WTC11 (cell line): ENCODE results near the gene UGT1A3. TPM values are rescaled to one million over a fixed set of nuclear protein-coding genes. Genes with fewer than 3 reads are reported as not detected.

Experiments used
- ATAC-seq: fragments of 200-7000 bp; cut with Tn5 transposase; 2 replicates; pipeline ENCODE4 v1.10.0; 2021; ENCODE audit warnings: mild to moderate bottlenecking, moderate library complexity
- CTCF ChIA-PET: fragments of 300-600 bp; sonication (Branson Sonifier 250); formaldehyde crosslinking; loops from one replicate; lab custom pipeline; 2021; ENCODE audit warnings: antibody characterized with exemption; lab: Charles Lee
- POLR2A ChIA-PET: fragments of 350-600 bp; sonication (Branson Sonifier 250); formaldehyde crosslinking; loops from one replicate; lab custom pipeline; 2021; ENCODE audit warnings: antibody characterized with exemption; lab: Charles Lee
- DNase-seq: peaks from one replicate; pipeline ENCODE4 v3.0.0; 2021; ENCODE audit warnings: low spot score
- H3K27ac Mint-ChIP-seq: 2 replicates; pipeline ENCODE4 v1.8.0; 2021; ENCODE audit warnings: mixed read lengths
- H3K27me3 Mint-ChIP-seq: 2 replicates; pipeline ENCODE4 v1.8.0; 2021; ENCODE audit warnings: low read depth, mild to moderate bottlenecking, moderate library complexity, mixed read lengths
- H3K36me3 Mint-ChIP-seq: 2 replicates; pipeline ENCODE4 v1.8.0; 2021; ENCODE audit warnings: mixed read lengths
- H3K4me1 Mint-ChIP-seq: 2 replicates; pipeline ENCODE4 v1.8.0; 2022; ENCODE audit warnings: mixed read lengths
- H3K4me3 Mint-ChIP-seq: 2 replicates; pipeline ENCODE4 v1.8.0; 2021; ENCODE audit warnings: mild to moderate bottlenecking, moderate library complexity, mixed read lengths
- H3K9me3 Mint-ChIP-seq: 2 replicates; pipeline ENCODE4 v1.8.0; 2021; ENCODE audit warnings: mixed read lengths
- ATF1 ChIP-seq: sonication (generic); formaldehyde crosslinking; IDR thresholded peaks from 2 replicates; pipeline ENCODE4 v1.8.1; 2023; ENCODE audit warnings: mild to moderate bottlenecking, moderate library complexity, missing genetic modification reagents
- ELF4 ChIP-seq: sonication (generic); formaldehyde crosslinking; IDR thresholded peaks from 2 replicates; pipeline ENCODE4 v1.8.1; 2022; ENCODE audit warnings: low read depth, mild to moderate bottlenecking, moderate library complexity, missing genetic modification reagents
- FOXJ3 ChIP-seq: sonication (generic); formaldehyde crosslinking; IDR thresholded peaks from 2 replicates; pipeline ENCODE4 v1.9.0; 2021; ENCODE audit warnings: missing genetic modification reagents, mild to moderate bottlenecking, borderline replicate concordance
- GABPB1 ChIP-seq: sonication (generic); formaldehyde crosslinking; IDR thresholded peaks from 2 replicates; pipeline ENCODE4 v1.8.1; 2023; ENCODE audit warnings: mild to moderate bottlenecking, missing genetic modification reagents
- GRHL2 ChIP-seq: fragments of 250-450 bp; sonication (Bioruptor Pico); IDR thresholded peaks from 2 replicates; pipeline ENCODE4 v1.8.0; 2022; ENCODE audit warnings: mild to moderate bottlenecking, moderate library complexity; ENCODE audit not compliant: insufficient replicate concordance, severe bottlenecking
- JUN ChIP-seq: sonication (generic); formaldehyde crosslinking; IDR thresholded peaks from 2 replicates; pipeline ENCODE4 v1.8.0; 2023; ENCODE audit warnings: mild to moderate bottlenecking, missing genetic modification reagents
- KAT7 ChIP-seq: sonication (generic); formaldehyde crosslinking; IDR thresholded peaks from 2 replicates; pipeline ENCODE4 v1.8.1; 2023; ENCODE audit warnings: missing genetic modification reagents, mild to moderate bottlenecking, borderline replicate concordance
- NFYB ChIP-seq: sonication (generic); formaldehyde crosslinking; conservative IDR thresholded peaks from 2 replicates; pipeline ENCODE4 v1.8.0; 2022; ENCODE audit warnings: low read depth, missing genetic modification reagents
- NR2C2 ChIP-seq: sonication (generic); formaldehyde crosslinking; IDR thresholded peaks from 2 replicates; pipeline ENCODE4 v1.8.0; 2022; ENCODE audit warnings: mild to moderate bottlenecking, missing genetic modification reagents
- SMAD4 ChIP-seq: sonication (generic); formaldehyde crosslinking; IDR thresholded peaks from 2 replicates; pipeline ENCODE4 v1.8.0; 2022; ENCODE audit warnings: mild to moderate bottlenecking, missing genetic modification reagents
- TEAD1 ChIP-seq: sonication (generic); formaldehyde crosslinking; IDR thresholded peaks from 2 replicates; pipeline ENCODE4 v1.8.0; 2022; ENCODE audit warnings: mild to moderate bottlenecking, missing genetic modification reagents
- ZNF416 ChIP-seq: fragments of 250-450 bp; sonication (Bioruptor Pico); IDR thresholded peaks from 2 replicates; pipeline ENCODE4 v1.9.0; 2021; ENCODE audit warnings: mild to moderate bottlenecking, inconsistent platforms
- total RNA-seq: library from RNA; stranded (reverse); gene quantifications from 3 replicates; pipeline ENCODE4 v1.2.3, GENCODE V29; 2021
- TF ChIP-seq, protein P1 (sequence below): sonication (generic); formaldehyde crosslinking; IDR thresholded peaks from 2 replicates; pipeline ENCODE4 v1.8.1; 2023; ENCODE audit warnings: mild to moderate bottlenecking, missing genetic modification reagents
- TF ChIP-seq, protein P2 (sequence below): sonication (generic); formaldehyde crosslinking; IDR thresholded peaks from 2 replicates; pipeline ENCODE4 v1.8.1; 2023; ENCODE audit warnings: mild to moderate bottlenecking, missing genetic modification reagents, moderate library complexity
- TF ChIP-seq, protein P3 (sequence below): sonication (generic); formaldehyde crosslinking; IDR thresholded peaks from 2 replicates; pipeline ENCODE4 v1.8.1; 2022; ENCODE audit warnings: low read depth, mild to moderate bottlenecking, moderate library complexity, missing genetic modification reagents, borderline replicate concordance
- TF ChIP-seq, protein P4 (sequence below): sonication (generic); formaldehyde crosslinking; conservative IDR thresholded peaks from 2 replicates; pipeline ENCODE4 v1.8.1; 2022; ENCODE audit warnings: mild to moderate bottlenecking, missing genetic modification reagents
- TF ChIP-seq, protein P5 (sequence below): sonication (generic); formaldehyde crosslinking; IDR thresholded peaks from 2 replicates; pipeline ENCODE4 v1.8.1; 2023; ENCODE audit warnings: mild to moderate bottlenecking, missing genetic modification reagents
- TF ChIP-seq, protein P6 (sequence below): fragments of 250-450 bp; sonication (Bioruptor Pico); IDR thresholded peaks from 2 replicates; pipeline ENCODE4 v1.8.0; 2021; ENCODE audit warnings: mild to moderate bottlenecking
- TF ChIP-seq, protein P7 (sequence below): sonication (generic); formaldehyde crosslinking; IDR thresholded peaks from 2 replicates; pipeline ENCODE4 v1.8.0; 2022; ENCODE audit warnings: missing genetic modification reagents
- TF ChIP-seq, protein P8 (sequence below): sonication (generic); formaldehyde crosslinking; IDR thresholded peaks from 2 replicates; pipeline ENCODE4 v1.8.1; 2022; ENCODE audit warnings: mild to moderate bottlenecking, moderate library complexity, missing genetic modification reagents

UGT1A3 gene
- total RNA-seq, 1 experiment from 2014 or later = not detected

DNA sequence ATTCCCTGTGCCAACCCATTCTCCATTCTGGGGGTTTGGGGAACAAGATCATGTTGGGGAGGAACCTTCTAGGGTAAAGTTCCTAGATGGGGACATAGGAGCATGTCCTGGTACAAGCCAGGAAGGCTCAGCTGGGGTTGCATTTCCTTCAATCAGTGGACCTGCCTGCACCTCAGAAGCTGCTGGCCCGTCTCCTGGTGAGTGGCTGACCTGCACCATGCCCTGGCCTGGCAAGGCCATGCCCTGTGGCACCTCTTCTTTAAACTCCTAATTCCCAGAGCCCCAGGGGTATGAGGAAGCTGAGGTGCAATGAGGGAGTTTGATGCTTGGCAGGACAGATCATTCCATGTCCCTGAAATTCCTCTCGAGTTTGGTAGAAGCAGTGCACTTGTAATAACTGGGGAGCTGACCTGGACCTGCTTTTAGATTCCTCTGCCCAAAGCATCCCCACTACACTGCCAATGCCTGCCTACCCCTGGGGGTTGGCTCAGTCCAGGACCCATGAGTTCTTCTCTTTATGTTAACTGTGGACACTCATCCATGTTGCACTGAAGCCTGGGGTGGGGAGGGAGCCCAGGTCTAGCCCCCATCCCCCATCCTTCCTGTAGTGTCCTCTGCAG, 74.6 kb downstream of the UGT1A3 start:
- Mint-ChIP-seq H3K27me3 (no peaks in the 10 kb centered on the region; the same call in 1 of the 2 replicates), H3K4me1 (no peaks in the 10 kb centered on the region), H3K27ac (no peak overlapping the region), H3K9me3 (peaks cover 13% of the 10 kb centered on the region), H3K36me3 (no peaks in the 10 kb centered on the region), H3K4me3 (no peak overlapping the region)
- CTCF ChIA-PET = no interaction called here
- ATAC-seq (no peak), DNase-seq (no peak)
- TF ChIP-seq JUN (CRISPR knock-in tag) = no peak
- TF ChIP-seq FOXJ3 (CRISPR knock-in tag) = no peak
- no peak for TF ChIP-seq ATF1 (CRISPR knock-in tag)
- TF ChIP-seq, protein P1, sequence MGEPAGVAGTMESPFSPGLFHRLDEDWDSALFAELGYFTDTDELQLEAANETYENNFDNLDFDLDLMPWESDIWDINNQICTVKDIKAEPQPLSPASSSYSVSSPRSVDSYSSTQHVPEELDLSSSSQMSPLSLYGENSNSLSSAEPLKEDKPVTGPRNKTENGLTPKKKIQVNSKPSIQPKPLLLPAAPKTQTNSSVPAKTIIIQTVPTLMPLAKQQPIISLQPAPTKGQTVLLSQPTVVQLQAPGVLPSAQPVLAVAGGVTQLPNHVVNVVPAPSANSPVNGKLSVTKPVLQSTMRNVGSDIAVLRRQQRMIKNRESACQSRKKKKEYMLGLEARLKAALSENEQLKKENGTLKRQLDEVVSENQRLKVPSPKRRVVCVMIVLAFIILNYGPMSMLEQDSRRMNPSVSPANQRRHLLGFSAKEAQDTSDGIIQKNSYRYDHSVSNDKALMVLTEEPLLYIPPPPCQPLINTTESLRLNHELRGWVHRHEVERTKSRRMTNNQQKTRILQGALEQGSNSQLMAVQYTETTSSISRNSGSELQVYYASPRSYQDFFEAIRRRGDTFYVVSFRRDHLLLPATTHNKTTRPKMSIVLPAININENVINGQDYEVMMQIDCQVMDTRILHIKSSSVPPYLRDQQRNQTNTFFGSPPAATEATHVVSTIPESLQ (CRISPR knock-in tag) = no peak
- TF ChIP-seq, protein P2, sequence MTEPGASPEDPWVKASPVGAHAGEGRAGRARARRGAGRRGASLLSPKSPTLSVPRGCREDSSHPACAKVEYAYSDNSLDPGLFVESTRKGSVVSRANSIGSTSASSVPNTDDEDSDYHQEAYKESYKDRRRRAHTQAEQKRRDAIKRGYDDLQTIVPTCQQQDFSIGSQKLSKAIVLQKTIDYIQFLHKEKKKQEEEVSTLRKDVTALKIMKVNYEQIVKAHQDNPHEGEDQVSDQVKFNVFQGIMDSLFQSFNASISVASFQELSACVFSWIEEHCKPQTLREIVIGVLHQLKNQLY (CRISPR knock-in tag) = no peak
- TF ChIP-seq ELF4 (CRISPR knock-in tag) = no peak
- TF ChIP-seq, protein P3, sequence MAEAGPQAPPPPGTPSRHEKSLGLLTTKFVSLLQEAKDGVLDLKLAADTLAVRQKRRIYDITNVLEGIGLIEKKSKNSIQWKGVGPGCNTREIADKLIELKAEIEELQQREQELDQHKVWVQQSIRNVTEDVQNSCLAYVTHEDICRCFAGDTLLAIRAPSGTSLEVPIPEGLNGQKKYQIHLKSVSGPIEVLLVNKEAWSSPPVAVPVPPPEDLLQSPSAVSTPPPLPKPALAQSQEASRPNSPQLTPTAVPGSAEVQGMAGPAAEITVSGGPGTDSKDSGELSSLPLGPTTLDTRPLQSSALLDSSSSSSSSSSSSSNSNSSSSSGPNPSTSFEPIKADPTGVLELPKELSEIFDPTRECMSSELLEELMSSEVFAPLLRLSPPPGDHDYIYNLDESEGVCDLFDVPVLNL = no peak
- TF ChIP-seq, protein P4, sequence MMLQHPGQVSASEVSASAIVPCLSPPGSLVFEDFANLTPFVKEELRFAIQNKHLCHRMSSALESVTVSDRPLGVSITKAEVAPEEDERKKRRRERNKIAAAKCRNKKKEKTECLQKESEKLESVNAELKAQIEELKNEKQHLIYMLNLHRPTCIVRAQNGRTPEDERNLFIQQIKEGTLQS = no peak
- TF ChIP-seq GABPB1 = no peak
- TF ChIP-seq ZNF416 (CRISPR knock-in tag) = no peak
- TF ChIP-seq GRHL2 (CRISPR knock-in tag) = no peak
- TF ChIP-seq KAT7 (CRISPR knock-in tag) = no peak
- TF ChIP-seq SMAD4 = no peak
- TF ChIP-seq, protein P5, sequence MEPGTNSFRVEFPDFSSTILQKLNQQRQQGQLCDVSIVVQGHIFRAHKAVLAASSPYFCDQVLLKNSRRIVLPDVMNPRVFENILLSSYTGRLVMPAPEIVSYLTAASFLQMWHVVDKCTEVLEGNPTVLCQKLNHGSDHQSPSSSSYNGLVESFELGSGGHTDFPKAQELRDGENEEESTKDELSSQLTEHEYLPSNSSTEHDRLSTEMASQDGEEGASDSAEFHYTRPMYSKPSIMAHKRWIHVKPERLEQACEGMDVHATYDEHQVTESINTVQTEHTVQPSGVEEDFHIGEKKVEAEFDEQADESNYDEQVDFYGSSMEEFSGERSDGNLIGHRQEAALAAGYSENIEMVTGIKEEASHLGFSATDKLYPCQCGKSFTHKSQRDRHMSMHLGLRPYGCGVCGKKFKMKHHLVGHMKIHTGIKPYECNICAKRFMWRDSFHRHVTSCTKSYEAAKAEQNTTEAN (CRISPR knock-in tag) = no peak
- no peak for TF ChIP-seq TEAD1 (CRISPR knock-in tag)
- TF ChIP-seq NFYB (CRISPR knock-in tag) = no peak
- TF ChIP-seq, protein P6, sequence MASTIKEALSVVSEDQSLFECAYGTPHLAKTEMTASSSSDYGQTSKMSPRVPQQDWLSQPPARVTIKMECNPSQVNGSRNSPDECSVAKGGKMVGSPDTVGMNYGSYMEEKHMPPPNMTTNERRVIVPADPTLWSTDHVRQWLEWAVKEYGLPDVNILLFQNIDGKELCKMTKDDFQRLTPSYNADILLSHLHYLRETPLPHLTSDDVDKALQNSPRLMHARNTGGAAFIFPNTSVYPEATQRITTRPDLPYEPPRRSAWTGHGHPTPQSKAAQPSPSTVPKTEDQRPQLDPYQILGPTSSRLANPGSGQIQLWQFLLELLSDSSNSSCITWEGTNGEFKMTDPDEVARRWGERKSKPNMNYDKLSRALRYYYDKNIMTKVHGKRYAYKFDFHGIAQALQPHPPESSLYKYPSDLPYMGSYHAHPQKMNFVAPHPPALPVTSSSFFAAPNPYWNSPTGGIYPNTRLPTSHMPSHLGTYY (CRISPR knock-in tag) = no peak
- TF ChIP-seq, protein P7, sequence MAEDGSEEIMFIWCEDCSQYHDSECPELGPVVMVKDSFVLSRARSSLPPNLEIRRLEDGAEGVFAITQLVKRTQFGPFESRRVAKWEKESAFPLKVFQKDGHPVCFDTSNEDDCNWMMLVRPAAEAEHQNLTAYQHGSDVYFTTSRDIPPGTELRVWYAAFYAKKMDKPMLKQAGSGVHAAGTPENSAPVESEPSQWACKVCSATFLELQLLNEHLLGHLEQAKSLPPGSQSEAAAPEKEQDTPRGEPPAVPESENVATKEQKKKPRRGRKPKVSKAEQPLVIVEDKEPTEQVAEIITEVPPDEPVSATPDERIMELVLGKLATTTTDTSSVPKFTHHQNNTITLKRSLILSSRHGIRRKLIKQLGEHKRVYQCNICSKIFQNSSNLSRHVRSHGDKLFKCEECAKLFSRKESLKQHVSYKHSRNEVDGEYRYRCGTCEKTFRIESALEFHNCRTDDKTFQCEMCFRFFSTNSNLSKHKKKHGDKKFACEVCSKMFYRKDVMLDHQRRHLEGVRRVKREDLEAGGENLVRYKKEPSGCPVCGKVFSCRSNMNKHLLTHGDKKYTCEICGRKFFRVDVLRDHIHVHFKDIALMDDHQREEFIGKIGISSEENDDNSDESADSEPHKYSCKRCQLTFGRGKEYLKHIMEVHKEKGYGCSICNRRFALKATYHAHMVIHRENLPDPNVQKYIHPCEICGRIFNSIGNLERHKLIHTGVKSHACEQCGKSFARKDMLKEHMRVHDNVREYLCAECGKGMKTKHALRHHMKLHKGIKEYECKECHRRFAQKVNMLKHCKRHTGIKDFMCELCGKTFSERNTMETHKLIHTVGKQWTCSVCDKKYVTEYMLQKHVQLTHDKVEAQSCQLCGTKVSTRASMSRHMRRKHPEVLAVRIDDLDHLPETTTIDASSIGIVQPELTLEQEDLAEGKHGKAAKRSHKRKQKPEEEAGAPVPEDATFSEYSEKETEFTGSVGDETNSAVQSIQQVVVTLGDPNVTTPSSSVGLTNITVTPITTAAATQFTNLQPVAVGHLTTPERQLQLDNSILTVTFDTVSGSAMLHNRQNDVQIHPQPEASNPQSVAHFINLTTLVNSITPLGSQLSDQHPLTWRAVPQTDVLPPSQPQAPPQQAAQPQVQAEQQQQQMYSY = no peak
- TF ChIP-seq NR2C2 (CRISPR knock-in tag) = no peak
- TF ChIP-seq, protein P8, sequence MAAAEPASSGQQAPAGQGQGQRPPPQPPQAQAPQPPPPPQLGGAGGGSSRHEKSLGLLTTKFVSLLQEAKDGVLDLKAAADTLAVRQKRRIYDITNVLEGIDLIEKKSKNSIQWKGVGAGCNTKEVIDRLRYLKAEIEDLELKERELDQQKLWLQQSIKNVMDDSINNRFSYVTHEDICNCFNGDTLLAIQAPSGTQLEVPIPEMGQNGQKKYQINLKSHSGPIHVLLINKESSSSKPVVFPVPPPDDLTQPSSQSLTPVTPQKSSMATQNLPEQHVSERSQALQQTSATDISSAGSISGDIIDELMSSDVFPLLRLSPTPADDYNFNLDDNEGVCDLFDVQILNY (CRISPR knock-in tag) = no peak
- POLR2A ChIA-PET = interaction anchor here (0.7 kb wide), 1 partner anchor 230 kb away, joined by 3 read pairs; no protein-coding TSS in a partner anchor
